ENCODE measurements around the gene ANO1. TPM values are rescaled to one million over a fixed set of nuclear protein-coding genes. Genes with fewer than 3 reads are reported as not detected.

ANO1 gene
- total RNA-seq, 2 experiments from 2014 or later, result not detected

DNA sequence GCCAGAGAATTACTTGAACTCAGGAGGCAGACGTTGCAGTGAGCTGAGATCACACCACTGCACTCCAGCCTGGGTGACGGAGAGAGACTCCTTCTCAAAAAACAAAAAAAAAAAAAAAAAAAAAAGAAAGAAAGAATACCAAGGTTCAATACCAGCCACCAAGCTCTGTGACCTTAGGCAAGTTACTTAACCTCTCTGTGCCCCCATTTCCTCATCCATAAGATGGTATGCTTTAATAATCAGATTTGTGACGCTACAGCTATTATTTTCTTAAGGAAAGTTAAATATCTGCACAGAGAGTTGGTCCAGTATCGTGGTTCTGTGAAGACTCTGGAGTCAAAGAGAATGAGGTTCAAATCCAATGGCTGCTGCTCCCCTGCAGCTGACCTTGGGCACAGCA lies 67.7 kb downstream of the ANO1 start:
- Mint-ChIP-seq H3K36me3 (ENCODE audit: low read depth) (no peaks in the 10 kb centered on the region), H3K4me3 (no peak overlapping the region), H3K27ac (no peak overlapping the region), H3K4me1 (ENCODE audit: low read depth) (peaks cover 5% of the 10 kb centered on the region), H3K9me3 (no peaks in the 10 kb centered on the region), H3K27me3 (ENCODE audit: low read depth) (peaks cover 35% of the 10 kb centered on the region)
- intact Hi-C loops (cut with micrococcal nuclease), result no loop called here
- CTCF ChIA-PET, result no interaction called here
- no peak for DNase-seq

DNA sequence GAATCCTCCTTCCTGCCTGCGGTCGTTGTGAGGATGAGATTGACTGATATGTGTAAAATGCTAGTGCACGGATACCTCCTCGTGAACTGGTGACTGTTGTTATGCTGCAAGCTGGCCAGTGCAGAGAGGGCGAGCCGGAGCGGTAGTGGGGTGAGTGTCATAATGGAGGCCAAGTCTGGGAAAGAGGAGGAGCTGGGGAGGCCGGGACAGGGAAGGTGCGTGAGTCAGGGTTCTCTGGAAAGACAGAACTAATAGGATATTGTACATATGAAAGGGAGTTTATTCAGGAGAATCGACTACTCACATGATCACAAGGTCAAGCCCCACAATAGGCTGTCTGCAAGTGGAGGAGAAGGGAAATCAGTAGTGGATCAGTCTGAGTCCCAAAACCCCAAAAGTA lies 68.2 kb downstream of the ANO1 start:
- no peaks in the 10 kb centered on the region for H3K9me3 Mint-ChIP-seq
- H3K36me3 Mint-ChIP-seq (ENCODE audit: low read depth), result no peaks in the 10 kb centered on the region
- CTCF ChIA-PET, result no interaction called here
- intact Hi-C loops (cut with micrococcal nuclease), result no loop called here
- no peak overlapping the region for H3K27ac Mint-ChIP-seq
- no peak overlapping the region for H3K4me3 Mint-ChIP-seq
- peaks cover 32% of the 10 kb centered on the region for H3K27me3 Mint-ChIP-seq (ENCODE audit: low read depth)
- H3K4me1 Mint-ChIP-seq (ENCODE audit: low read depth), result peaks cover 5% of the 10 kb centered on the region
- no peak for DNase-seq

DNA sequence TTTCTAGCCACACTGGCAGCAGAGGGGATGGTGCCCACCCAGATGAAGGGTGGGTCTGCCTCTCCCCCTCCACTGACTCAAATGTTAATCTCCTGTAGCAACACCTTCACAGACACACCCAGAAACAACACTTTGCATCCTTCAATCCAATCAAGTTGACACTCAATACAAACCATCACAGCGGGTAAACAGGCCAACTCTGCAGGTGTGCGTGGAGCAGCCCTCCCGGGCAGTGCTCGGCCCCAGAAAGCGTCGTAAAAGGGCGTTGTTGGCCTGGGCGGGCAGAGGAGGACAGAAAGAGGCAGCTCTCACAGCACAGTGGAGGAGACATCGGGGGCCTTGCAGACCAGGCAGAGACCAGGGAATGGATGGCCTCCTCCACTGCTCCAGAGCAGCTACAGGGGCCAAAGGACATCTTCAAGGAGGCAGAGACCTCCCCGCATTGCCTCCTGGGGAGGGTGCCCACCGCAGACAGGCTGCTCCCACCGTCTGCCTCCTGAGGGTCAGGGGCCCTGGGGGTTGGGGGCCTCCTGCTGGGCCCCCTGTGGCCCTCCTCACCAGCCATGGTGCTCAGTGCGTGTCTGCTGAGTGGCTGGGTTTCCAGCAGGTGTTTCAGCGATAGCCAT lies 68.9 kb downstream of the ANO1 start:
- CTCF ChIA-PET, result no interaction called here
- DNase-seq, result no peak
- Mint-ChIP-seq H3K36me3 (ENCODE audit: low read depth) (no peaks in the 10 kb centered on the region), H3K27ac (no peak overlapping the region), H3K4me3 (no peak overlapping the region), H3K9me3 (no peaks in the 10 kb centered on the region), H3K27me3 (ENCODE audit: low read depth) (peaks cover 26% of the 10 kb centered on the region), H3K4me1 (ENCODE audit: low read depth) (peaks cover under 1% of the 10 kb centered on the region)
- intact Hi-C loops (cut with micrococcal nuclease), result no loop called here

DNA sequence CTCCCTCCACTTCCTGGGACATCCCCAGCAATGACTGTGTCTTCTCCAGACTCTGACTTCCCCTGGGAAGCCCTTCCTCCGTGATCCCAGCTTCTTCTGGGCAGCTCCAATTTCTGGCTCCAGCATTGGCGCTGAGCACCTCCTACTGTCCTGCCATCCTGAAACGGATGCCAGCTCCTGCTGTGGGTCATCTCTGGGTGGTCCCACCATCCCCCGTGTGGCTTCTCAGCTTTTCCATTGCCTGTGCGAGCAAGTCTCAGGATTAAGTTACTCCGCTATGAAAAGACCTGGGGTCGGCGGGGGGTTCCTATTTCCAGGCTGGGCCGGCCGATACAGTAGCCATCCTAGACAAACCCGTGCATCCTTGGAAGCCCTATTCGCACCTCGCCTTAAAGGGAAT lies 69.6 kb downstream of the ANO1 start:
- no peak for DNase-seq
- Mint-ChIP-seq H3K4me1 (ENCODE audit: low read depth) (no peaks in the 10 kb centered on the region), H3K27me3 (ENCODE audit: low read depth) (peaks cover 22% of the 10 kb centered on the region), H3K36me3 (ENCODE audit: low read depth) (no peaks in the 10 kb centered on the region), H3K4me3 (no peak overlapping the region), H3K27ac (no peak overlapping the region), H3K9me3 (no peaks in the 10 kb centered on the region)
- intact Hi-C loops (cut with micrococcal nuclease), result no loop called here
- CTCF ChIA-PET, result no interaction called here

DNA sequence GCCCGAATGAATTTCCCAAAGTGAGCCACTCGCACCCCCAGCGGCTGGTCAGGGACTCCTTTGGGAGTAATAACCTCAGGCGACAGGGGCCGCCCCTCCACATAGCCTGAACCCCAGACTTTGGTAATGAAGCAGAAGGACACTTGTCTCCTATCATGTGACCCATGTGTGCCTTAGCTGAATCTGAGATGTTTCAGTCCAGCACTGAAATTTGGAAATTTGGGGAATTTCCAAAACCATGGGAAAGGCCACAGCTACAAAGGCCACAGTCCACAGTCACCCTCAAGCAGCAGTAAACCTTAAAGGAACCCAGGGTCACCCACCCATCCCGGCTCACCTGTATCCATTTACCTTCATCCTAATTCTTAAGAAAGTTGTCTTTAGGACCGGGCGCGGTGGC lies 73.6 kb downstream of the ANO1 start:
- CTCF ChIA-PET, result no interaction called here
- Mint-ChIP-seq H3K36me3 (ENCODE audit: low read depth) (no peaks in the 10 kb centered on the region), H3K4me1 (ENCODE audit: low read depth) (no peaks in the 10 kb centered on the region), H3K4me3 (no peak overlapping the region), H3K27me3 (ENCODE audit: low read depth) (peaks cover 6% of the 10 kb centered on the region), H3K9me3 (no peaks in the 10 kb centered on the region), H3K27ac (no peak overlapping the region)
- no peak for DNase-seq
- intact Hi-C loops (cut with micrococcal nuclease), result no loop called here

DNA sequence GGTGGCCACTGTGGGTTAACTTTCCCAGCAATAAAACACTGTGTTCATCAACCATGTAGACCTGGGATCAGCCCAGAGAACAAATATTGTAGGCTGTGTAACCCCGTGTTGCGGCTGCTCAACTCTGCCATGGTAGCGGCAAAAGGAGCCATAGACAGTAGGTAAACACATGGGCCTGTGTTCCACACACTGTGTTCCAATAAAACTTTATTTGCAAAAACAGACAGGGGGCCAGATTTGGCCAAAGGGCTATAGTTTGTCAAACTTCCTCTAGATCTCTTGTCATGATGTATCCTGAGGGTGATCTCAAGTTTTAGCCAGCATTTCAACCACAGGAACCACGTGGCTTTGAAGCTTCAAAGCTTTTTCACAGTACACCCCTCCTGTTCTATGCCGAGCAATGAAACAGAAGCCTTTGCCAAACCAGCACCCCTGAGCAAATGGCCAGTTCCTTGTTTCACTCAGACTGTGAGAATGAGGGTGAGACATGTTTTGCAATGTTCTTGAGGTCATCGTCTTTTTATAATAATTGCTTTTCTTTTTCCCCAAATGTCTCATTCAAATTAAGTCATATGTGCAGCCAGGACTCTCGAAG lies 75.1 kb downstream of the ANO1 start:
- H3K4me1 Mint-ChIP-seq (ENCODE audit: low read depth), result no peaks in the 10 kb centered on the region
- intact Hi-C loops (cut with micrococcal nuclease), result no loop called here
- CTCF ChIA-PET, result no interaction called here
- H3K27ac Mint-ChIP-seq, result no peak overlapping the region
- no peaks in the 10 kb centered on the region for H3K36me3 Mint-ChIP-seq (ENCODE audit: low read depth)
- no peaks in the 10 kb centered on the region for H3K9me3 Mint-ChIP-seq
- no peak overlapping the region for H3K4me3 Mint-ChIP-seq
- H3K27me3 Mint-ChIP-seq (ENCODE audit: low read depth), result no peaks in the 10 kb centered on the region
- DNase-seq, result no peak

DNA sequence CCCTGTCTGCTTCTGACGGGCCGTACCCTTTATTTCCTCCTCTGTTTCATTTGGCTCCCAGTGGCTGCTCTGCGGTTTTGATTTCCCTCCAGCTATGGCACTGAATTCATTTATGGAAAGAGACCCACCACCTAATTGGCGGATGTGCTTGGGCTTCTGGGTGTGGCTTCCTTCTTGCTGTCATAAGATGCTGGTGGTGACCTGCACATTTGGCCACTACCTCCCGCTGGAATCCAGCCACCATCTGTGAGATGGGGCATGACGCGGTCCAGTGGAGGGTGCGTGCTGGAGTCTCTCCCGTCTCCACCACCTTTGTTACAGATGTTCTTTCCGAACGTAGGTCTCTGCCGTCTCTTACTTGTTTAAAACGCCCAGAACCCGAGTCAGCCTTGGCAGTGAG lies 77.3 kb downstream of the ANO1 start:
- H3K4me1 Mint-ChIP-seq (ENCODE audit: low read depth), result no peaks in the 10 kb centered on the region
- no peak overlapping the region for H3K4me3 Mint-ChIP-seq
- no peaks in the 10 kb centered on the region for H3K9me3 Mint-ChIP-seq
- intact Hi-C loops (cut with micrococcal nuclease), result no loop called here
- H3K27me3 Mint-ChIP-seq (ENCODE audit: low read depth), result peaks cover 2% of the 10 kb centered on the region
- DNase-seq, result no peak
- H3K27ac Mint-ChIP-seq, result no peak overlapping the region
- H3K36me3 Mint-ChIP-seq (ENCODE audit: low read depth), result no peaks in the 10 kb centered on the region
- CTCF ChIA-PET, result no interaction called here

DNA sequence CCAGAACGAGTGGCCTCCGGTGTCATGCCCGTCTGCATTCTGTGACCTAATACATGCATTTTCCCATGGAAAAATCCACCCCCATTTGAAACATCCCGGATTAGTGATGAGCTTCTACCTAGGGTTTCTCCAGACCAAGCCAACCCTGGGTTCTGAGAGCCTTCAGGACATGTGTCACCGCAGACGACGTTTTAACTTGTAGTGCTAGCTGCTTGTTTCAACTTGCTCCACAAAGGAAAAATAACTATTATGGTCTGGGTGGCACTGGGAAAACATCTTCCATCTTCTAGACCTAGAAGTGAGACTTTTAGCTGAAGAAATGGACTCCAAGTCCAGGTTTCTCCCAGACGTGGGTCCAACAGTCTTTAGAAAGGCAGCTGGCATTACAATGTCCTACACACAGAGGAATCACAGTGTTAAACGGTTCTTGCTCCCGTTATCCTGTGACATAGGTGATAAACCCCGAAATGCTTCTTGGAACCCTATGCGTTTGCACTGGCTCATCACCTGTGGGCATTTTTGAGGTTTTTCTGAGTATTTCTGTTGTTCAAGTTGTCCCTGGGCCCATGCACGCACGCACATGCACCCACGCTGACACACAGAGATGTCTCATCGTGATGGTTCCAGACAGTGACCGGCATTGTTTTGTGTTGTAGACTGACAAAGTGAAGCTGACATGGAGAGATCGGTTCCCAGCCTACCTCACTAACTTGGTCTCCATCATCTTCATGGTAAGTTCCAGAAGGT lies 78.3 kb downstream of the ANO1 start:
- intact Hi-C loops (cut with micrococcal nuclease), result no loop called here
- no peaks in the 10 kb centered on the region for H3K36me3 Mint-ChIP-seq (ENCODE audit: low read depth)
- H3K9me3 Mint-ChIP-seq, result no peaks in the 10 kb centered on the region
- H3K27ac Mint-ChIP-seq, result no peak overlapping the region
- H3K27me3 Mint-ChIP-seq (ENCODE audit: low read depth), result peaks cover 2% of the 10 kb centered on the region
- no peaks in the 10 kb centered on the region for H3K4me1 Mint-ChIP-seq (ENCODE audit: low read depth)
- no peak for DNase-seq
- CTCF ChIA-PET, result interaction anchor here (1.2 kb wide), 1 partner anchor 204 kb away, joined by 3 read pairs; no protein-coding TSS in a partner anchor
- no peak overlapping the region for H3K4me3 Mint-ChIP-seq

DNA sequence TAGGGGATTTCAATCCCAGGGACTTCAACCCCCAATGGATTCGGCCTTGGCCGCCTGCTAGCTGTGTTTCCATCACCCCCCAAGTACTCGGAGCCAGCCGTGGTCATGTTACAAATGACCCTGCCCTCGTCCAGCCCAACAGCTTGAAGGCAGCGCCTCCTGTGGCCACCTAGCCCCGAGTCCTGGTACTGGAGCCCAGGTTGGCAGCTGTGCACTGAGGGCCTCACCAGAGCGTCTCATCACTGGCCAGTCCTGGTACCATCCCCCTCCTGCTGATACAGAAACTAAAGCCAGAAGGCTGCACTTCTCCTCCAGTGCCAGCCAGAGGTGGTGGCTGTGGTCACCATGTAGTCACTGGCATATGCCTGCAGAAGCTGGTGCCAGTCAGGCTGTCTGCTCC lies 80.1 kb downstream of the ANO1 start:
- Mint-ChIP-seq H3K36me3 (ENCODE audit: low read depth) (no peaks in the 10 kb centered on the region), H3K27me3 (ENCODE audit: low read depth) (peaks cover 2% of the 10 kb centered on the region), H3K27ac (no peak overlapping the region), H3K9me3 (no peaks in the 10 kb centered on the region), H3K4me1 (ENCODE audit: low read depth) (no peaks in the 10 kb centered on the region), H3K4me3 (no peak overlapping the region)
- CTCF ChIA-PET, result no interaction called here
- no peak for DNase-seq
- intact Hi-C loops (cut with micrococcal nuclease), result no loop called here

DNA sequence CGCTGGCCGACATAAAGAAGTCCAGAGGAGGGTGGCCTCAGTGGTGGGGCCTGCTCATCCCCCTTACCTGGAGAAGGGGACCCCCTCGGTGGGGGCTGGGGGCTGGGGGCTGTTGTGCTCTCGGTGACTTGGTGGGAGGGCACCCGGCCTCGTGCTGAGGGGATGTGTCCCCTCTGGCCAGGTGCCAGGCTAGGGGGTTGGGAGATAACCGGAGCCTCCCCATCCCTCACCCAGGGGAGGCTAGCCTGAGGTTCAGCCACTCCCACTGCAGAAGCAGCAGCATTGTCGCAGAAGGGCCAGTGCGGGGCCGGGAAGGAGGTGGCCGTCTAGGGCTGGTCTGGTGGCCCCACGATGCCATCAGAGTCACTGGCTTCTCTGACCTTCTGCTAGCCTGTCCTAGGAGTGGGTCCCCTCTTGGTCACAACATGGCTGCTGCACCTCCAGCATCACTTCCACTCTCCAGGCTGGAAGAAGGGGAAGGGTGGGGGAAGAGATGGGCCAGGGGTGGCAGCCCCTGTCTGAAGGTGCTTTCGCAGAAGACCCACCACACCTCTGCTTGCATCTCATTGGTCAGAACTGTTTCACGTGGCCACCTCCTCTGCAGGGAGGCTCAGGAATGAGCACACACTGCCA lies 80.8 kb downstream of the ANO1 start:
- intact Hi-C loops (cut with micrococcal nuclease), result no loop called here
- Mint-ChIP-seq H3K4me3 (no peak overlapping the region), H3K9me3 (no peaks in the 10 kb centered on the region), H3K4me1 (ENCODE audit: low read depth) (no peaks in the 10 kb centered on the region), H3K27ac (no peak overlapping the region), H3K36me3 (ENCODE audit: low read depth) (no peaks in the 10 kb centered on the region), H3K27me3 (ENCODE audit: low read depth) (peaks cover 2% of the 10 kb centered on the region)
- CTCF ChIA-PET, result no interaction called here
- DNase-seq, result no peak

DNA sequence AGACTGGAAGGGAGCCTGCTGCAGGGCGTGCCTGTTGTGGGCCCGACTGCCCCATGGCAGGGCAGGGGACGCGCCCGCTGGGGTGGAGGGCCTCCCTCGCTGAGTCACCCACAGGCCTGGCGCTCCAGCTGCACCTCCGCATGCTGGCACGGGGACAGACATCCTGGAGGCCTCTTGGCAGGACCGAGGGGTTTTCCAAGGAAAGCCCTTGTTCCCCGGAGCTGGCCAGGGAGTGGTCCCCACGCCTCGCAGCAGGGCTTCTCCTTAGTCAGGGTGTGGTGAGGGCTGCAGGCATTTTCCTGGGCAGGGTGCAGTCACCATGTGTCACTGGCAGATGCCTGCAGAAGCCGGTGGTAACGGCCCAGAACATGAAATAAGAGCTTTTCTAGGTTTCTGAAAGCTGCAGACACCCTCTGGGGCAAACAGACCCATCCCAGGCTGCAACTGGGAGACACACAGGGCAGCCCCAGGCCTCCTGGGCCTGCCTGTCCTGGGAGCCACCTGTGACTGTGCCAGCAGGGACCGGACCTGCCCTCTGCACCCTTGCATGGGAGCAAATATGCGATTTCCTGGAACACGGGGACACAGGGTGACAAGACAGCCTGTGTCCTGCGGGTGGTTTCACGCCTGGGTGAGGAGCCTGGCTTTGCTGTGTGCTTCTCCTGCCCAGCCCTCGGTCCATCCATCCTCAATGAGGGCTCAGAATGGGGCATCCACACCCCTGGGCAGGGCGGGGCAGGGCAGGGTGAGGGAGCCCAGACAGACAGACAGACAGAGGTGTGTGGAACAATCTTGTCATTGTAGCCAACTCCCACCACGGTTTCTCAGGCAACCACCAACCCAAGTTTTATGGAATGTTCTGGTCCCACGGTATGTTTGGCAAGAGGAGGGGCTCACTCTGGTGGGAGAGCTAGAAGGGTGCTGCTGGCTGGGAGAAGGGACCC lies 81.8 kb downstream of the ANO1 start:
- no peaks in the 10 kb centered on the region for H3K4me1 Mint-ChIP-seq (ENCODE audit: low read depth)
- H3K9me3 Mint-ChIP-seq, result no peaks in the 10 kb centered on the region
- no peak overlapping the region for H3K4me3 Mint-ChIP-seq
- H3K36me3 Mint-ChIP-seq (ENCODE audit: low read depth), result no peaks in the 10 kb centered on the region
- H3K27me3 Mint-ChIP-seq (ENCODE audit: low read depth), result peaks cover 2% of the 10 kb centered on the region
- no peak overlapping the region for H3K27ac Mint-ChIP-seq
- CTCF ChIA-PET, result no interaction called here
- DNase-seq, result no peak
- intact Hi-C loops (cut with micrococcal nuclease), result no loop called here

DNA sequence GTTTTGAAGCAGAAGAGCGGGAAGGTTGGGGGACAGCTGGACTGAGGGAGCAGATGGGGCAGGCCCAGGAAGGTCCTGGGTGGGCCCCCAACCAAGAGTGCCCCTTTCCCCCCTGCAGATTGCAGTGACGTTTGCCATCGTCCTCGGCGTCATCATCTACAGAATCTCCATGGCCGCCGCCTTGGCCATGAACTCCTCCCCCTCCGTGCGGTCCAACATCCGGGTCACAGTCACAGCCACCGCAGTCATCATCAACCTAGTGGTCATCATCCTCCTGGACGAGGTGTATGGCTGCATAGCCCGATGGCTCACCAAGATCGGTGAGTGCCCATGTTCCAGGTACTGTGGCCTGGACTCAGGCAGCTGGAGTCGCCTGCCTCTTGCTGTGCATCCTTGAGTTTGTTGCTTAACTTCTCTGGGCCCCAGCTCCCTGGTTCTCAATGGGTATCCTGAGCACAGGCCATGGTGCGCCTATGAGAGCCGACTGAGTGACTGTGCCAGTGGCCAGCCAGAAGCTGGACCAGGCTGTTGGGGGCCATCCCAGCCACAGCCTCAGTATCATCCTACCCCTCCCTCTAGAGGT lies 83.0 kb downstream of the ANO1 start:
- H3K27me3 Mint-ChIP-seq (ENCODE audit: low read depth), result peaks cover 2% of the 10 kb centered on the region
- no peaks in the 10 kb centered on the region for H3K9me3 Mint-ChIP-seq
- H3K36me3 Mint-ChIP-seq (ENCODE audit: low read depth), result no peaks in the 10 kb centered on the region
- H3K27ac Mint-ChIP-seq, result no peak overlapping the region
- no peaks in the 10 kb centered on the region for H3K4me1 Mint-ChIP-seq (ENCODE audit: low read depth)
- no peak for DNase-seq
- intact Hi-C loops (cut with micrococcal nuclease), result no loop called here
- CTCF ChIA-PET, result no interaction called here
- H3K4me3 Mint-ChIP-seq, result no peak overlapping the region

All from activated naive CD4-positive, alpha-beta T cell treated with anti-CD3 and anti-CD28 coated beads for 36 hours (primary cell).